HCT116 (cell line): Measurements from ENCODE around the gene TLCD1. TPM values are rescaled to one million over a fixed set of nuclear protein-coding genes. Genes with fewer than 3 reads are reported as not detected.
A peak's percentile ranks its signal among the peaks of the same experiment; 100 is the strongest.

ENCODE experiments used
- ATAC-seq: fragments of 200-7000 bp; cut with Tn5 transposase; 2 replicates; pipeline ENCODE4 v1.9.1; 2020; ENCODE audit warnings: mild to moderate bottlenecking, moderate library complexity
- BruUV-seq: library from RNA; stranded (reverse); fragments of 400-500 nt; replicated peaks from 2 replicates; lab custom pipeline; 2021; lab: Mats Ljungman, UMichigan
- CTCF ChIA-PET: fragments of 300-600 bp; sonication (Branson Sonifier 250); formaldehyde crosslinking; loops from one replicate; lab custom pipeline; 2021; ENCODE audit warnings: antibody characterized with exemption; lab: Charles Lee
- POLR2A ChIA-PET: fragments of 300-600, 350-600 bp; sonication (Branson Sonifier 250); formaldehyde crosslinking; loops from one replicate; lab custom pipeline; 2021; ENCODE audit warnings: antibody characterized with exemption; lab: Charles Lee
- RAD21 ChIA-PET, 2 experiments: fragments of 300-600 bp; sonication (Branson Sonifier 250); formaldehyde crosslinking; loops; one replicate each; lab custom pipeline; 2023; ENCODE audit warnings: low total read pairs in 2 of 2; ENCODE audit not compliant: uncharacterized antibody in 2 of 2, unreplicated experiment in 2 of 2, low non-redundant PET in 1 of 2; lab: Charles Lee
- DNase-seq: peaks from one replicate; pipeline ENCODE4 v3.0.0-alpha.2; 2010; ENCODE audit warnings: low read depth, low spot score
- H2AFZ ChIP-seq: fragments of 200-600 bp; shearing (Covaris generic), sonication (generic); 2 replicates; pipeline ENCODE4 v1.6.1; 2017; ENCODE audit warnings: low read depth, mixed run types, mixed read lengths, antibody characterized with exemption, low read length; ENCODE audit not compliant: poor library complexity, severe bottlenecking
- H3K27ac ChIP-seq: 2 replicates; pipeline ENCODE4 v1.5.1; 2012; ENCODE audit warnings: low read depth, low read length
- H3K27me3 ChIP-seq: fragments of 200-600 bp; sonication (generic); 2 replicates; pipeline ENCODE4 v1.6.1; 2016; ENCODE audit warnings: mixed run types, low read length, mixed read lengths; ENCODE audit not compliant: insufficient read depth
- H3K36me3 ChIP-seq, 2 experiments: fragments of 200-500 bp in 1 of 2; fragments of 200-600 bp in 1 of 2; sonication (Bioruptor generic) in 1 of 2; sonication (generic) in 1 of 2; 2 replicates each; pipeline versions ENCODE4 v1.5.1 to v1.6.1; 2014 to 2016; ENCODE audit warnings: low read length in 2 of 2, inconsistent platforms in 1 of 2, mixed read lengths in 1 of 2, mixed run types in 1 of 2; ENCODE audit not compliant: insufficient read depth in 2 of 2, control insufficient read depth in 1 of 2
- H3K4me1 ChIP-seq, 2 experiments: fragments of 200-600 bp in 1 of 2; sonication (generic) in 1 of 2; 2 replicates each; pipeline versions ENCODE4 v1.5.1 to v1.6.1; 2012 to 2017; ENCODE audit warnings: low read length in 2 of 2, inconsistent platforms in 1 of 2, mild to moderate bottlenecking in 1 of 2, mixed read lengths in 1 of 2, mixed run types in 1 of 2, moderate library complexity in 1 of 2; ENCODE audit not compliant: insufficient read depth in 2 of 2, control insufficient read depth in 1 of 2
- H3K4me2 ChIP-seq: fragments of 200-600 bp; sonication (generic); 2 replicates; pipeline ENCODE4 v1.6.1; 2017; ENCODE audit warnings: mixed run types, low read length, mixed read lengths
- H3K4me3 ChIP-seq, 2 experiments: fragments of 200-600 bp in 1 of 2; sonication (generic) in 1 of 2; replicated peaks in 1 of 2; 2 replicates each; pipeline ENCODE4 v1.5.1; 2011 to 2016; ENCODE audit warnings: low read length in 2 of 2, control low read depth in 1 of 2, low read depth in 1 of 2, mild to moderate bottlenecking in 1 of 2, mixed read lengths in 1 of 2, mixed run types in 1 of 2
- H3K79me2 ChIP-seq: fragments of 200-600 bp; sonication (generic); 2 replicates; pipeline ENCODE4 v1.6.1; 2017; ENCODE audit warnings: mild to moderate bottlenecking, mixed run types, low read length, moderate library complexity, mixed read lengths; ENCODE audit not compliant: insufficient read depth
- H3K9ac ChIP-seq: fragments of 200-600 bp; sonication (generic); 2 replicates; pipeline ENCODE4 v1.6.1; 2016; ENCODE audit warnings: low read length, mixed read lengths
- H3K9me2 ChIP-seq: fragments of 200-600 bp; sonication (generic), shearing (Covaris generic); 2 replicates; pipeline ENCODE4 v1.6.1; 2017; ENCODE audit warnings: mixed run types, mild to moderate bottlenecking, moderate library complexity; ENCODE audit not compliant: insufficient read depth
- H3K9me3 ChIP-seq, 2 experiments: fragments of 200-500 bp in 1 of 2; fragments of 200-600 bp in 1 of 2; sonication (Bioruptor generic) in 1 of 2; sonication (generic) in 1 of 2; 2 replicates each; pipeline ENCODE4 v1.6.1; 2014 to 2017; ENCODE audit warnings: low read length in 2 of 2, mixed read lengths in 2 of 2, inconsistent platforms in 1 of 2, low read depth in 1 of 2, mild to moderate bottlenecking in 1 of 2, mixed run types in 1 of 2, moderate library complexity in 1 of 2; ENCODE audit not compliant: control insufficient read depth in 1 of 2, insufficient read depth in 1 of 2
- H4K20me1 ChIP-seq: fragments of 200-600 bp; sonication (generic), shearing (Covaris generic); 2 replicates; pipeline ENCODE4 v1.6.1; 2017; ENCODE audit warnings: mixed run types, mild to moderate bottlenecking, moderate library complexity; ENCODE audit not compliant: insufficient read depth
- CBX3 ChIP-seq: IDR thresholded peaks from 2 replicates; pipeline ENCODE4 v1.6.1; 2012; ENCODE audit warnings: low read depth
- EZH2 ChIP-seq: fragments of 200-600 bp; sonication (generic); IDR thresholded peaks from 2 replicates; pipeline ENCODE4 v1.6.1; 2017; ENCODE audit warnings: antibody characterized with exemption, mixed run types
- FOSL1 ChIP-seq: IDR thresholded peaks from 2 replicates; pipeline ENCODE4 v1.6.1; 2012; ENCODE audit warnings: low read depth
- POLR2AphosphoS5 ChIP-seq: IDR thresholded peaks from 2 replicates; pipeline ENCODE4 v1.6.1; 2011; ENCODE audit warnings: mild to moderate bottlenecking, low read depth, low read length, moderate library complexity
- RAD21 ChIP-seq: IDR thresholded peaks from 2 replicates; pipeline ENCODE4 v1.6.1; 2012; ENCODE audit warnings: low read depth, mild to moderate bottlenecking
- SIN3A ChIP-seq: IDR thresholded peaks from 2 replicates; pipeline ENCODE4 v1.6.1; 2012; ENCODE audit warnings: low read depth
- SP1 ChIP-seq: IDR thresholded peaks from 2 replicates; pipeline ENCODE4 v1.6.1; 2012; ENCODE audit warnings: low read depth
- SRF ChIP-seq: IDR thresholded peaks from 2 replicates; pipeline ENCODE4 v1.6.1; 2012; ENCODE audit warnings: low read depth
- TCF7L2 ChIP-seq: IDR thresholded peaks from 2 replicates; pipeline ENCODE4 v1.7.0; 2011; ENCODE audit warnings: borderline replicate concordance, inconsistent platforms; ENCODE audit not compliant: insufficient read depth, insufficient read length; ENCODE audit errors: extremely low read depth
- YY1 ChIP-seq: IDR thresholded peaks from 2 replicates; pipeline ENCODE4 v1.6.1; 2011; ENCODE audit warnings: low read length, low read depth, moderate library complexity, mild to moderate bottlenecking; ENCODE audit not compliant: insufficient replicate concordance; ENCODE audit errors: extremely low read depth
- ZFX ChIP-seq: fragments of 450-650 bp; IDR thresholded peaks from 2 replicates; pipeline ENCODE4 v1.6.1; 2017
- ZNF274 ChIP-seq: fragments of 200-500 bp; sonication (Bioruptor generic); IDR thresholded peaks from 2 replicates; pipeline ENCODE4 v1.6.1; 2014; ENCODE audit warnings: mild to moderate bottlenecking, low read depth, low read length, inconsistent platforms
- intact Hi-C: fragments of 100-400 bp; cut with micrococcal nuclease; formaldehyde crosslinking; loops from 2 replicates; pipeline ENCODE4 v1.10.0; 2022
- total RNA-seq: library from RNA; stranded (reverse); gene quantifications from one replicate; pipeline ENCODE4 v1.2.1, GENCODE V29; 2021; ENCODE audit not compliant: unreplicated experiment
- TF ChIP-seq, protein P1 (sequence below): IDR thresholded peaks from 2 replicates; pipeline ENCODE4 v1.6.1; 2012
- TF ChIP-seq, protein P2 (sequence below): IDR thresholded peaks from 2 replicates; pipeline ENCODE4 v1.6.1; 2012; ENCODE audit warnings: low read depth
- TF ChIP-seq, protein P3 (sequence below), 3 experiments: fragments of 200-600 bp in 1 of 3; sonication (generic) in 1 of 3; IDR thresholded peaks in 2 of 3; conservative IDR thresholded peaks in 1 of 3; 2 replicates each; pipeline ENCODE4 v1.5.1; 2012 to 2017; ENCODE audit warnings: low read depth in 2 of 3, low read length in 2 of 3, antibody characterized with exemption in 1 of 3, borderline replicate concordance in 1 of 3, control low read depth in 1 of 3, mild to moderate bottlenecking in 1 of 3, mixed read lengths in 1 of 3, mixed run types in 1 of 3, moderate library complexity in 1 of 3; ENCODE audit not compliant: insufficient read depth in 1 of 3

TLCD1 gene
- total RNA-seq, 1 experiment from 2014 or later = 28.3 TPM

DNA sequence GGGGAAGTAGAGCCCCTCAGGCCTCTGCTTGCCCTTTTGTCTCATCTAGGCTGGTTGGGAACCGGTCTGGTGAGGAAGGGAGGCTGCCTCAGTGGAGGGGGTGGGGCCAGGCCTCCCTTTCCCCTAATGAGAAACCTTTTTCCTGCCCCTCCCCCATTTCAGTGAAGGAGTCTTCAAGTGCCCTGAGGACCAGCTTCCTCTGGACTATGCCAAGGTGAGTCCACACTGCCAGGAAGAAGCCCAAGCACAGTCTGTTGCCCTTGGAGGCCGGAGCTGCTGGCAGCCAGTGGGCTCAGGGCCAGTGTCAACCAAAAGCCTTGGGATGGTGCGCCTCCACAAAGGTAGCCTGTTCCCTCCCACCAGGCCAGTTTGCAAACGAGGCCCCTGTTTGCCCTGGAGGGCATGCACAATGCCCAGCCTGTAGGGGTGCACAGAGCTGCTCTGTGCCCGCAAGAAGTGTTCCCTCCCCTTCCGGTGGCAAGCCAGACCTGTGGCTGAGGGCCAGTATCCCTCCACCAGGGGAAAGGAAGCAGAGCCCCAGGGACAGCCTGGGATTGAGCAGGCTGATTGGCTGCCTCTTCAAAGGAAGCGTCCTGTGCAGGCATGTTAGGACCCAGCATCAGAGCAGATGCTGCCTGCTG is 21.1 kb upstream of the TLCD1 start (continued):
- TF ChIP-seq SRF (no peak), ZFX (no peak), RAD21 (no peak), POLR2AphosphoS5 (no peak)

DNA sequence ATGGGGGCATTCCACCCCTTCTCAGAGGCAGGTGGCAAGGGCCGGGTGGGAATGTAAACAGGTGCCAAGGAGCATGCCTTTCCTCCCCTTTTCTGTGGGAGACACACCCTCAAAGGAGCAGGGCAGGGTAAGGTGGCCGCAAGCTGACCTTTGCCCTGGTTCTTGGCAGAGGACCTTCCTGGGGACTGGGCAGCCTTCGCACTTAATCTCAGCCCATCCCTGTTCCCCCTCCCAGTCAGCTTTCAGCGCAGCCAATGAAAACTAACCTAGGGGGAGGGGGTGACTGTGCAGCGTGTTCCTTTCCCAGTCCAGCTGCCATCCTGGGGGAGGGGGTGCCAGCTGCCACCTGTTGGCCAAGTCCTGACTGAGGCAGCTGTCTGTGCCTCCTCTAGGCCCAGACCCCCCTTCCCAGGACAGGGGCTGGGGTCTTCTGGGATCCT is 20.6 kb upstream of the TLCD1 start:
- no peak for DNase-seq
- peaks cover 34 to 66% of the 10 kb centered on the region in 2 experiments for H3K4me1 ChIP-seq
- intact Hi-C loops = no loop called here
- TF ChIP-seq, protein P1, sequence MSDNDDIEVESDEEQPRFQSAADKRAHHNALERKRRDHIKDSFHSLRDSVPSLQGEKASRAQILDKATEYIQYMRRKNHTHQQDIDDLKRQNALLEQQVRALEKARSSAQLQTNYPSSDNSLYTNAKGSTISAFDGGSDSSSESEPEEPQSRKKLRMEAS = no peak
- TF ChIP-seq YY1 (no peak), CBX3 (no peak), ZNF274 (no peak), SIN3A (no peak), FOSL1 (no peak), SP1 (no peak), RAD21 (no peak), POLR2AphosphoS5 (no peak), EZH2 (no peak), TCF7L2 (no peak)
- TF ChIP-seq, protein P2, sequence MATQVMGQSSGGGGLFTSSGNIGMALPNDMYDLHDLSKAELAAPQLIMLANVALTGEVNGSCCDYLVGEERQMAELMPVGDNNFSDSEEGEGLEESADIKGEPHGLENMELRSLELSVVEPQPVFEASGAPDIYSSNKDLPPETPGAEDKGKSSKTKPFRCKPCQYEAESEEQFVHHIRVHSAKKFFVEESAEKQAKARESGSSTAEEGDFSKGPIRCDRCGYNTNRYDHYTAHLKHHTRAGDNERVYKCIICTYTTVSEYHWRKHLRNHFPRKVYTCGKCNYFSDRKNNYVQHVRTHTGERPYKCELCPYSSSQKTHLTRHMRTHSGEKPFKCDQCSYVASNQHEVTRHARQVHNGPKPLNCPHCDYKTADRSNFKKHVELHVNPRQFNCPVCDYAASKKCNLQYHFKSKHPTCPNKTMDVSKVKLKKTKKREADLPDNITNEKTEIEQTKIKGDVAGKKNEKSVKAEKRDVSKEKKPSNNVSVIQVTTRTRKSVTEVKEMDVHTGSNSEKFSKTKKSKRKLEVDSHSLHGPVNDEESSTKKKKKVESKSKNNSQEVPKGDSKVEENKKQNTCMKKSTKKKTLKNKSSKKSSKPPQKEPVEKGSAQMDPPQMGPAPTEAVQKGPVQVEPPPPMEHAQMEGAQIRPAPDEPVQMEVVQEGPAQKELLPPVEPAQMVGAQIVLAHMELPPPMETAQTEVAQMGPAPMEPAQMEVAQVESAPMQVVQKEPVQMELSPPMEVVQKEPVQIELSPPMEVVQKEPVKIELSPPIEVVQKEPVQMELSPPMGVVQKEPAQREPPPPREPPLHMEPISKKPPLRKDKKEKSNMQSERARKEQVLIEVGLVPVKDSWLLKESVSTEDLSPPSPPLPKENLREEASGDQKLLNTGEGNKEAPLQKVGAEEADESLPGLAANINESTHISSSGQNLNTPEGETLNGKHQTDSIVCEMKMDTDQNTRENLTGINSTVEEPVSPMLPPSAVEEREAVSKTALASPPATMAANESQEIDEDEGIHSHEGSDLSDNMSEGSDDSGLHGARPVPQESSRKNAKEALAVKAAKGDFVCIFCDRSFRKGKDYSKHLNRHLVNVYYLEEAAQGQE = no peak
- TF ChIP-seq, protein P3, sequence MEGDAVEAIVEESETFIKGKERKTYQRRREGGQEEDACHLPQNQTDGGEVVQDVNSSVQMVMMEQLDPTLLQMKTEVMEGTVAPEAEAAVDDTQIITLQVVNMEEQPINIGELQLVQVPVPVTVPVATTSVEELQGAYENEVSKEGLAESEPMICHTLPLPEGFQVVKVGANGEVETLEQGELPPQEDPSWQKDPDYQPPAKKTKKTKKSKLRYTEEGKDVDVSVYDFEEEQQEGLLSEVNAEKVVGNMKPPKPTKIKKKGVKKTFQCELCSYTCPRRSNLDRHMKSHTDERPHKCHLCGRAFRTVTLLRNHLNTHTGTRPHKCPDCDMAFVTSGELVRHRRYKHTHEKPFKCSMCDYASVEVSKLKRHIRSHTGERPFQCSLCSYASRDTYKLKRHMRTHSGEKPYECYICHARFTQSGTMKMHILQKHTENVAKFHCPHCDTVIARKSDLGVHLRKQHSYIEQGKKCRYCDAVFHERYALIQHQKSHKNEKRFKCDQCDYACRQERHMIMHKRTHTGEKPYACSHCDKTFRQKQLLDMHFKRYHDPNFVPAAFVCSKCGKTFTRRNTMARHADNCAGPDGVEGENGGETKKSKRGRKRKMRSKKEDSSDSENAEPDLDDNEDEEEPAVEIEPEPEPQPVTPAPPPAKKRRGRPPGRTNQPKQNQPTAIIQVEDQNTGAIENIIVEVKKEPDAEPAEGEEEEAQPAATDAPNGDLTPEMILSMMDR (IDR thresholded peaks at IDR 0.05 in 2 of 3, conservative IDR thresholded peaks at IDR 0.05 in 1 of 3; ENCODE audit: borderline replicate concordance in 1 of 3, insufficient read depth in 1 of 3, low read depth in 2 of 3, low read length in 2 of 3) = no peak
- RAD21 ChIA-PET = interaction anchor here in 1 of 2 experiments (0.6 kb wide), 1 partner anchor 20 kb away, joined by 8 read pairs; no protein-coding TSS in a partner anchor
- H3K9me2 ChIP-seq = no peaks in the 10 kb centered on the region
- peak overlapping the region; percentile 9 to 100; a peak in 1 of 4 replicates for H3K4me3 ChIP-seq
- no peaks in the 10 kb centered on the region for H3K9me3 ChIP-seq
- H3K79me2 ChIP-seq = peaks cover 62% of the 10 kb centered on the region
- no TSS peak for BruUV-seq
- peak overlapping the region; percentile 99 for H3K4me2 ChIP-seq
- no peak overlapping the region for H2AFZ ChIP-seq
- POLR2A ChIA-PET = interaction anchor here (0.9 to 11.6 kb wide), 4 partner anchors 12 to 27 kb away, joined by 3 to 149 read pairs (median 6); partner anchors contain the start of genes NEK8, RPL23A and TLCD1
- CTCF ChIA-PET = interaction anchor here (13.6 kb wide), 1 partner anchor 19 kb away, joined by 207 read pairs; the partner anchor contains the start of genes NEK8 and TLCD1
- peak overlapping the region; percentile 100 for H3K9ac ChIP-seq
- peaks cover 29 to 57% of the 10 kb centered on the region in 2 experiments for H3K36me3 ChIP-seq
- H3K27me3 ChIP-seq = no peaks in the 10 kb centered on the region
- peaks cover 32% of the 10 kb centered on the region; the same call in 1 of the 2 replicates for H4K20me1 ChIP-seq
- peak overlapping the region; percentile 98 for H3K27ac ChIP-seq
- ATAC-seq = no peak
